A673 (cell line): ENCODE measurements around the gene AOPEP. TPM values are rescaled to one million over a fixed set of nuclear protein-coding genes. Genes with fewer than 3 reads are reported as not detected.

Experiments
- BruUV-seq: library from RNA; stranded (reverse); fragments of 400-500 nt; replicated peaks from 2 replicates; lab custom pipeline; 2021; lab: Mats Ljungman, UMichigan
- CTCF ChIA-PET: fragments of 300-600 bp; sonication (Branson Sonifier 250); formaldehyde crosslinking; loops from one replicate; lab custom pipeline; 2022; ENCODE audit warnings: antibody characterized with exemption; lab: Charles Lee
- POLR2A ChIA-PET: fragments of 300-600 bp; sonication (Branson Sonifier 250); formaldehyde crosslinking; loops from one replicate; lab custom pipeline; 2022; ENCODE audit warnings: antibody characterized with exemption; ENCODE audit not compliant: low non-redundant PET; lab: Charles Lee
- DNase-seq: peaks from one replicate; pipeline ENCODE4 v3.0.0-alpha.2; 2015; ENCODE audit warnings: low spot score
- H3K27ac ChIP-seq: fragments of 200-600 bp; sonication (generic); 2 replicates; pipeline ENCODE4 v1.5.1; 2016; ENCODE audit warnings: mixed run types, low read depth, mild to moderate bottlenecking, mixed read lengths, antibody characterized with exemption, low read length; ENCODE audit not compliant: poor library complexity, severe bottlenecking
- H3K27me3 ChIP-seq: fragments of 200-600 bp; sonication (generic); replicated peaks from 2 replicates; pipeline ENCODE4 v1.6.1; 2017; ENCODE audit warnings: mixed run types, low read depth, mild to moderate bottlenecking, mixed read lengths, antibody characterized with exemption, low read length; ENCODE audit not compliant: insufficient read depth, poor library complexity
- H3K36me3 ChIP-seq: fragments of 200-600 bp; sonication (generic); 2 replicates; pipeline ENCODE4 v1.6.1; 2016; ENCODE audit warnings: mixed run types, mild to moderate bottlenecking, mixed read lengths, antibody characterized with exemption, low read length; ENCODE audit not compliant: insufficient read depth, poor library complexity, severe bottlenecking
- H3K4me1 ChIP-seq: fragments of 200-600 bp; sonication (generic); 2 replicates; pipeline ENCODE4 v1.6.1; 2017; ENCODE audit warnings: mixed run types, mild to moderate bottlenecking, mixed read lengths, antibody characterized with exemption, low read length; ENCODE audit not compliant: insufficient read depth, poor library complexity, severe bottlenecking
- H3K4me3 ChIP-seq: fragments of 200-600 bp; sonication (generic); 2 replicates; pipeline ENCODE4 v1.5.1; 2016; ENCODE audit warnings: low read depth, mixed run types, mild to moderate bottlenecking, mixed read lengths, low read length; ENCODE audit not compliant: poor library complexity, severe bottlenecking
- H3K9me3 ChIP-seq: fragments of 200-600 bp; sonication (generic); 2 replicates; pipeline ENCODE4 v1.6.1; 2016; ENCODE audit warnings: mixed run types, low read depth, mild to moderate bottlenecking, mixed read lengths, antibody characterized with exemption, low read length; ENCODE audit not compliant: poor library complexity, severe bottlenecking
- CTCF ChIP-seq: fragments of 300-800, 200-600 bp; sonication (generic); conservative IDR thresholded peaks from 2 replicates; pipeline ENCODE4 v1.5.1; 2017; ENCODE audit warnings: low read depth, mild to moderate bottlenecking, antibody characterized with exemption, low read length, moderate library complexity, mixed read lengths
- EZH2 ChIP-seq: fragments of 200-600 bp; sonication (generic); IDR thresholded peaks from 2 replicates; pipeline ENCODE4 v1.6.1; 2017; ENCODE audit warnings: borderline replicate concordance, low read depth, mild to moderate bottlenecking, mixed read lengths, antibody characterized with exemption, low read length; ENCODE audit not compliant: poor library complexity, severe bottlenecking
- intact Hi-C: fragments of 100-400 bp; cut with micrococcal nuclease; formaldehyde crosslinking; loops from one replicate; pipeline ENCODE4 v1.10.0; 2022; ENCODE audit not compliant: unreplicated experiment
- total RNA-seq: library from RNA; stranded (reverse); gene quantifications from 2 replicates; pipeline ENCODE4 v1.2.3, GENCODE V29; 2021

AOPEP gene
- total RNA-seq, 1 experiment from 2014 or later: 17.5 TPM

GRCh38 chr9:94999832-95000231, 273.3 kb downstream of the AOPEP start:
- no peak overlapping the region for H3K27ac ChIP-seq
- CTCF ChIA-PET: no interaction called here
- H3K4me1 ChIP-seq: peaks cover 9% of the 10 kb centered on the region
- POLR2A ChIA-PET: no interaction called here
- no TSS peak for BruUV-seq
- intact Hi-C loops: loop anchor here (10.0 kb wide), 1 partner anchor 215 kb away; no protein-coding TSS in a partner anchor
- H3K36me3 ChIP-seq: no peaks in the 10 kb centered on the region
- TF ChIP-seq CTCF (no peak), EZH2 (no peak)
- H3K4me3 ChIP-seq: no peak overlapping the region
- no peaks in the 10 kb centered on the region for H3K9me3 ChIP-seq
- DNase-seq: no peak
- no peaks in the 10 kb centered on the region for H3K27me3 ChIP-seq

GRCh38 chr9:95000821-95001220, 274.3 kb downstream of the AOPEP start:
- intact Hi-C loops: loop anchor here (10.0 kb wide), 1 partner anchor 216 kb away; no protein-coding TSS in a partner anchor
- CTCF ChIA-PET: no interaction called here
- no peak overlapping the region for H3K4me3 ChIP-seq
- POLR2A ChIA-PET: no interaction called here
- no peak for TF ChIP-seq CTCF
- no peak for TF ChIP-seq EZH2
- H3K9me3 ChIP-seq: no peaks in the 10 kb centered on the region
- no peaks in the 10 kb centered on the region for H3K36me3 ChIP-seq
- H3K27me3 ChIP-seq: no peaks in the 10 kb centered on the region
- peaks cover 10% of the 10 kb centered on the region for H3K4me1 ChIP-seq
- no peak overlapping the region for H3K27ac ChIP-seq
- no peak for DNase-seq
- no TSS peak for BruUV-seq

GRCh38 chr9:95001720-95002119, 275.2 kb downstream of the AOPEP start:
- no peak for DNase-seq
- no TSS peak for BruUV-seq
- ChIA-PET CTCF (no interaction called here), POLR2A (no interaction called here)
- Histone ChIP-seq H3K9me3 (no peaks in the 10 kb centered on the region), H3K4me3 (no peak overlapping the region), H3K36me3 (no peaks in the 10 kb centered on the region), H3K27ac (no peak overlapping the region), H3K4me1 (peaks cover 16% of the 10 kb centered on the region), H3K27me3 (no peaks in the 10 kb centered on the region)
- intact Hi-C loops: loop anchor here (10.0 kb wide), 1 partner anchor 217 kb away; no protein-coding TSS in a partner anchor
- no peak for TF ChIP-seq EZH2

GRCh38 chr9:95003689-95004410, 277.4 kb downstream of the AOPEP start:
- no peaks in the 10 kb centered on the region for H3K9me3 ChIP-seq
- intact Hi-C loops: loop anchor here (10.0 kb wide), 1 partner anchor 219 kb away; no protein-coding TSS in a partner anchor
- CTCF ChIA-PET: no interaction called here

More at GRCh38 chr9:95003689-95004410, 277.4 kb downstream of the AOPEP start:
- POLR2A ChIA-PET: no interaction called here
- peak; percentile 50 for DNase-seq
- no peaks in the 10 kb centered on the region for H3K27me3 ChIP-seq
- no TSS peak for BruUV-seq
- H3K27ac ChIP-seq: peak overlapping the region; percentile 77
- H3K4me1 ChIP-seq: peaks cover 16% of the 10 kb centered on the region
- H3K4me3 ChIP-seq: peak overlapping the region; percentile 78
- H3K36me3 ChIP-seq: no peaks in the 10 kb centered on the region
- TF ChIP-seq EZH2 (no peak), CTCF (no peak)
